ENCODE data around the gene SH3YL1.

The SH3YL1 gene

DNA sequence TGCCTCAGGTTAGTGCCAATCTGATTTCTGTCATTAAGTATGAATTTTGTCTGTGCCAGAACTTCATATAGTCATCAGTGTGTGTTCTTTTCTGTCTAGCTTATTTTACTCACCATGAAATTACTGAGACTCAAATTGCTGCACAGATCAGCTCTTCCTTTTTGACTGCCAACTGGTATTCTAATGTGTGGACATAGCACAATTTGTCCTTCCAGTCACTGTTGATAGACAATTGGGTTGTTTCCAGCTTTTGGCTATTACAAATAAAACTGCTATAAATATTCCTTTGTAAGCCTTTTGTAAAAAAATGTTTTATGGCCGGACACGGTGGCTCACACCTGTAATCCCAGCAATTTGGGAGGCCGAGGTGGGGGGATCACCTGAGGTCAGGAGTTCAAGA is 7.7 kb downstream of the SH3YL1 start:
- DNase-seq (ENCODE audit: low read depth) = no peak

DNA sequence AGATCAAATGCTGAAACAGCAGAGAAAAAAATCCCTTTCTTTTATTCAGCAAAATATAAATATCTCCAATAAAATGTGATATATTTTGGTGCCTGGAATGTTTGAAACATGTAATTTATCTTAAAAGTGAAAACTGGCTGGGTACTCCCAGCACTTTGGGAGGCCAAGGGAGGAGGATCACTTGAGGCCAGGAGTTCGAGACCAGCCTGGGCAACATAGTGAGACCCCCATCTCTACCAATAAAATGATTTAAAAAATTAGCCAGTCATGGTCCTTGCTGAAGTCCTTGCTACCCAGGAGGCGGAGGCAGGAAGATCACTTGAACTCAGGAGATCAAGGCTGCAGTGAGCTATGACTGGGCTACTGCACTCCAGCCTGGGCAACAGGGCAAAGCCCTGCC is 8.6 kb downstream of the SH3YL1 start:
- no peak for DNase-seq (ENCODE audit: low read depth)

DNA sequence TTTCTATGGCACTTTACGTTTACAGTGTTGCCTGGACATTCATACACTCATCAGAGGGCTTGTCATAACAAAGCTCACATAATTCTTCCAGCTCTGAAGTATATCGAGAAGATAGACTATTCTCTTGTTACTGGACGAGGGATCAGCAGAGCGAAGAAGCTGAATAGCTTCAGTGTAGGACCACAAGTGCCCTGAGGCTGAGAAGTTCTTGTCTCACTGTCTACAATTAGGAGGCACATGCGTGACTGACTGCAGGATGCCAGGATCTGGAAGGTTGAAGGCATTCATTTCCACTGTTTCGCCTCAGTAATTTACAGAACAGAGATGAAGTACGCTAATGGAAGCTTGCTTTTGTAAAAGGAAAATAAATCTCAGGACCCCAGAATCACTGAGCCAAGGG is 9.6 kb downstream of the SH3YL1 start:
- no peak for DNase-seq (ENCODE audit: low read depth)

GRCh38 chr2:253202-253638 is 10.6 kb downstream of the SH3YL1 start:
- no peak for DNase-seq (ENCODE audit: low read depth)

- DNase-seq (ENCODE audit: low read depth) = no peak
Measured at GRCh38 chr2:252001-252602, 11.7 kb downstream of the SH3YL1 start.

DNA sequence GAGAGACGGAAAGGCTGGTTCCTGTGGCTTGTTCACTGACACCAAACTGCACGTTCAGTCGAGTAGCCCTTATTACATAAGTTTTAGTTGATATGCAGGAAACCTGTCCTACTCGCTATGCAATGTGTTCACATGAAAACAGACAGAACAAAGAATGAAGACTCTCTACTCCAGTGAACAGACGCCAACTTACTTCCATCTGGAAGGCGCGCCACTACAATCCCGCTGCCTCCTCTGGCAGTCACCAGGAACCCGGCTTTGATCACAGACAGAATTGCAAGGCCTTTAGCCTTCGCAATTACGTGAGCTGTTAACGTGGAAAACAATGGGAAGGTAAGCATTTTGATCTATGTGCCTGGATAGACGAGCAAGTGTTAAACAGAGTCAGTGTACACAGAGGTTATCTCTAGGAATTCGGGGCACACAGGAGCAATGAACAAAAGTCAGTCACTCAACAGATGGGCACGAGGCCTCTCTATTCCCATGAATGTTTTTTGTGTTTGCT is 14.2 kb downstream of the SH3YL1 start:
- DNase-seq (ENCODE audit: low read depth) = no peak

DNA sequence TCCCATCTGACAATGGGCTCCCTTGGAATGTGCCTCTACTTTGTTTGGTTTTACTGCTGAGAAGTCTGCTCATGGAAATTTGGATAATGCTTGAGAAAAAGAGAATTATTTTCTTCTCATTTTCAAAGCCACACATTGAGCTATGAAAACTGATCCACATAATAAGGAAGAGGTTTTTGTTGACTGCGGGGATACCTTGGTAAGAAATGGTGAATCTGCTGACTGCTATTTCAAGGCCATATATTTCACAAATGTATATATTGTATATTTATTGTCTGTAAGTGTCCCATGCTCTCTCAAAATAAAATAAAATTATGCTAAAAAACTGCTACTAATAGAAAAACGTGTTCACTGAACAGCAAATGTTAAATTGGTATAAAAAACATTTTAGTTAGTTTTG is 15.1 kb downstream of the SH3YL1 start:
- no peak for DNase-seq (ENCODE audit: low read depth)

DNA sequence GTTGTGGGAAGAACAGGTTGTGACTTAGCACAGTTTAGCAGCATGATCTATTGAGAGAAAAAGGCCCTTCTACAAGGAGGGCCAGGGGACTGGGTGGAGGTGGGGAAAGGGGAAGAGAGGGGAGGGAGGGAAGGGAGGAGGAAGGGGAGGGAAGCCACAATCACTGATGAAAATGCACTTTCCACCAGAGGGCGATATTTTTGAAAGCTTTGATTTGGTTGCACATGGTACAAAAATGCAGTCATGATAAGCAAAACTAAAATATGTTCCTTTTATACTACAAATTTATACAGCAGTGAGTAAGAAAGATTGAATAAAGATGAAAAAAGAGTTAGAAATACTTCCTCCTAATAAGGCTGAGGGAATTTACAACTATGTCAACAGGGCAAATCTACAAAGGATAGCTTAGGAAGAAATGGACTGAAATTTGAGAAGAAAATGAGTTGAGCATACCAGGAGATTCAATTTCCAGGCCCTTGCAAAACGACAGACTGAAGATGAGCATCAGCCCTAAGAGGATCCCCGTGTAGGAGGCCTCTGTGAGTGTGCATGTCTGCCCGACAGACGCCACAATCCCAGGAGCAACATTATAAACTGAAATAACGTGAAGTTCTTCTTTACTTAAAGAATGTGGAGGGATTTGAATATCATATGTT is 17.2 kb downstream of the SH3YL1 start:
- peak; percentile 28 for DNase-seq (ENCODE audit: low read depth)

DNA sequence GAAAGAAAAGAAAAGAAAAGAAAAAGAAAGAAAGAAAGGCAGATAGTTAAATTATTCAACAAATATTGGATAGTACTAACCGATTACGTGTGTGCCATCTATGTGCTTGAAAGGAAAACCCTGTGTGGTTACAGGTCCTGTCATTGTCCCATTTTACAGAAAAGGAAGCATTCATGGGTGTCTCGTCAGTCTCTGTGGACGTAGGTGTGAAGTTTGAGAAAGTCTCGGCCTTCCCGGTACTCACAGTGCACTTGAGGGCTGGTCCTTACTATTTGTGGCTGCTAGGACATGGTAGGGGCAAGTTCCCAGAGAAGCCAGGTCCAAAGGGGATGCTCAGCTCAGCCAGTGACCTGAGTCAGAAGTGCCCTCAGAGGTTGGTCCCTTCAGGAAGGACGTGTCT is 19.3 kb downstream of the SH3YL1 start:
- DNase-seq (ENCODE audit: low read depth) = no peak

GRCh38 chr2:238869-239268 is 25.0 kb downstream of the SH3YL1 start:
- DNase-seq (ENCODE audit: low read depth) = no peak

- DNase-seq (ENCODE audit: low read depth) = no peak
Measured at GRCh38 chr2:238431-238830, 25.4 kb downstream of the SH3YL1 start.

- no peak for DNase-seq (ENCODE audit: low read depth)
Measured at GRCh38 chr2:237878-238277, 26.0 kb downstream of the SH3YL1 start.

GRCh38 chr2:236993-237539 is 26.8 kb downstream of the SH3YL1 start:
- DNase-seq (ENCODE audit: low read depth) = no peak

DNA sequence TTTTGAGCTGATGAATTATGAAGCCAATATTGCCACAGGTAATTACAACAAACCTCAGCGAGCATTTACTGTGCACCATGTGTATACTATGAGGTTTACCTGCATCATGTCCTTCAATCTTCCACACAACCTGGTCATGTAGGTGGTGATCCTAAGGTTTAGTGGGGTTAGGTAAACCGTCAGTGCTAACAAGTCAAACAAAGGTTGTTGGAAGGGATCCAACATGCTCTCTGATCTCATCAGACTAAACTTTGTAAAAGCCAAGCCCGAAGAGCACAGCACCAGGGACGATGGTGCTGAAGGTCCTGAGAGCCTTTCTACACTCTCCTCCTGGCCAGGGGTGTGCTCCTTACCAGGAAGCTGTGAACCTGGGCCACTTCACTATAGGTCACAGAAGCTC is 29.4 kb downstream of the SH3YL1 start:
- no peak for DNase-seq (ENCODE audit: low read depth)

- no peak for DNase-seq (ENCODE audit: low read depth)
Measured at GRCh38 chr2:233030-233429, 30.8 kb downstream of the SH3YL1 start.

DNA sequence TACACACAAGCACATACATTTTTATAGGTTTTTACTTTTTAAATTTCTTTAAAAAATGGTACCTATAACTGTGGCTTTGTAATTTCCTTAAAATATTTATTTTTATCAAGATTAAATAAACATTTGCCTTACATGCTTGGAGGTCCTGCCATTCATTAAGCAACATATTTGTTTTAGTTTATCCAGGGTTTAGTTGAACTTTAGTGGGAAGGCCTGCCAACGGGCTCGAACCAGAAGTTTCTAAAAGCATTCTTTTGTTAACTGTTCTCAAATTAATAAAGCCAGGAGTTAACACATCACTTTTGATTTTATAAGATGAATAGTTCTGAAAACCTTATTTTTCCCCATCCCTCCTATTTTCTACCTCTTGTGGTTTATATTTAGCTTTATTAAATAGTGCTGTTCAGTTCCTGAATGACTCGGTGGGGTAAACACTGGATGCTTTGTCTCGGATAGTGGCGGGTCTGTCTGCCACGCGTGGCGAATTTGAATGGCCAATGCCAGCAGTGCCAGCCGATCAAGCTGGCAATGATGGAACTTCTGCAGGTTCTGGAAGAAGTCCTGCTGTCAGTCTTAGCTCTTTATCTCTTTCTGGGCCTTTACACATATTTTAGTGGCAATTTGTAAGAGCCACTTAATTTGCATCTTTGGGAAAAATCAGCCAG is 32.2 kb downstream of the SH3YL1 start:
- DNase-seq (ENCODE audit: low read depth) = no peak

- DNase-seq (ENCODE audit: low read depth) = no peak
Measured at GRCh38 chr2:228518-229278, 35.1 kb downstream of the SH3YL1 start.

DNA sequence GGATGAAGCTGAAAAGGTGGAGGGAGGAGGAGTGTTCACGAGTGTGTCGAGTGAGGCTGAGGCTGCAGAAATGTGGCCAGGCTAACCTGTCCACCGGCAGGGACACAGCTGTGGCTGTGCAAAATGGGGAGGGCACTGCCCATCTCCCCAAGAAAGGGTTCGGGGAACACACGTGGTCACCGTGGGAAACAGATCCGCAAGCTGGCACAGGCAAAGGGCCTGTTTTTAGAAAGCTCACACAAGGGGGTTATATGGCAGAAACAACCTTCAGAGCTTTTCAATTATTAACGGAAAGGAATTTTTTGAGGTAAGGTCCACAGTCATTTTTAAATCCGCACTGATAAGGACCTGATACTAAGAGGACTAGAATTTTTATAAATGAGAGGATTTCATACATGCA is 35.7 kb downstream of the SH3YL1 start:
- DNase-seq (ENCODE audit: low read depth) = no peak

GRCh38 chr2:223971-224760 is 39.7 kb downstream of the SH3YL1 start:
- no peak for DNase-seq (ENCODE audit: low read depth)

GRCh38 chr2:223451-223850 is 40.4 kb downstream of the SH3YL1 start:
- no peak for DNase-seq (ENCODE audit: low read depth)

GRCh38 chr2:216068-216467 is 47.8 kb downstream of the SH3YL1 start:
- no peak for DNase-seq (ENCODE audit: low read depth)
